AG04449 (cell line): ENCODE measurements around the gene GBA3.

ENCODE experiments used
- CTCF ChIA-PET: fragments of 350-600 bp; formaldehyde crosslinking; extraction: SDS; loops from one replicate; lab custom pipeline; 2021; ENCODE audit warnings: antibody characterized with exemption; lab: Yijun Ruan, JAX
- POLR2A ChIA-PET: fragments of 400-600, 350-600 bp; formaldehyde crosslinking; extraction: SDS; loops from one replicate; lab custom pipeline; 2020; ENCODE audit warnings: antibody characterized with exemption, inconsistent platforms; lab: Yijun Ruan, JAX
- DNase-seq: peaks from one replicate; pipeline ENCODE4 v3.0.0-alpha.2; 2010; ENCODE audit warnings: low read depth, low spot score
- H3K4me3 ChIP-seq: 2 replicates; pipeline ENCODE4 v1.5.1; 2011; ENCODE audit warnings: low read depth, mild to moderate bottlenecking, control low read depth, low read length
- TF ChIP-seq, protein P1 (sequence below): IDR thresholded peaks from one replicate; pipeline ENCODE4 v1.5.1; 2011; ENCODE audit warnings: mild to moderate bottlenecking, moderate library complexity, low read length, control low read depth, inconsistent platforms; ENCODE audit not compliant: insufficient read depth; ENCODE audit errors: missing control alignments

GBA3 gene

DNA sequence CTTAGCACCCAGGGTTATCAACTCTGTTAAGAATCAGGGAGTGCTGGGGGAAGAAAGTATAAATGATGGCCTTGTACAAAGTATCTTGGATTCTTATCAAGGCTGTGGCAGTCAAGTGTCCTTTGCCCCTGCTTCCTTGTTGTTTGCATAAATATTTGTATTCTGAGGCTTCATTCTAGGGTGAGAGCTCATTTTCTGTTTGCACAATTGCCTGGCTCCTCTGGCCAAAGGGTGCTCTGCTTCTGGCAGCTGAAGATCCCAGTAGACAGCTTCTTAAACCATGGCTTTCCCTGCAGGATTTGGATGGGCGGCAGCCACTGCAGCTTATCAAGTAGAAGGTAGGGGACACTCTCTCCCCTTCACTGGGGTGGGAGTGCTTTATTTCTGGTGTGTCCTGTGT lies at the start of gene GBA3:
GBA3 (plus strand) TSS at position 202 of the 400 bp plus-strand sequence.
- TF ChIP-seq, protein P1, sequence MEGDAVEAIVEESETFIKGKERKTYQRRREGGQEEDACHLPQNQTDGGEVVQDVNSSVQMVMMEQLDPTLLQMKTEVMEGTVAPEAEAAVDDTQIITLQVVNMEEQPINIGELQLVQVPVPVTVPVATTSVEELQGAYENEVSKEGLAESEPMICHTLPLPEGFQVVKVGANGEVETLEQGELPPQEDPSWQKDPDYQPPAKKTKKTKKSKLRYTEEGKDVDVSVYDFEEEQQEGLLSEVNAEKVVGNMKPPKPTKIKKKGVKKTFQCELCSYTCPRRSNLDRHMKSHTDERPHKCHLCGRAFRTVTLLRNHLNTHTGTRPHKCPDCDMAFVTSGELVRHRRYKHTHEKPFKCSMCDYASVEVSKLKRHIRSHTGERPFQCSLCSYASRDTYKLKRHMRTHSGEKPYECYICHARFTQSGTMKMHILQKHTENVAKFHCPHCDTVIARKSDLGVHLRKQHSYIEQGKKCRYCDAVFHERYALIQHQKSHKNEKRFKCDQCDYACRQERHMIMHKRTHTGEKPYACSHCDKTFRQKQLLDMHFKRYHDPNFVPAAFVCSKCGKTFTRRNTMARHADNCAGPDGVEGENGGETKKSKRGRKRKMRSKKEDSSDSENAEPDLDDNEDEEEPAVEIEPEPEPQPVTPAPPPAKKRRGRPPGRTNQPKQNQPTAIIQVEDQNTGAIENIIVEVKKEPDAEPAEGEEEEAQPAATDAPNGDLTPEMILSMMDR: no peak
- POLR2A ChIA-PET: no interaction called here
- no peak for DNase-seq
- CTCF ChIA-PET: interaction anchor here (0.7 to 8.9 kb wide), 7 partner anchors 9 to 904 kb away, joined by 3 to 58 read pairs (median 3); no protein-coding TSS in a partner anchor
- no peak within 1 kb of the TSS for H3K4me3 ChIP-seq

DNA sequence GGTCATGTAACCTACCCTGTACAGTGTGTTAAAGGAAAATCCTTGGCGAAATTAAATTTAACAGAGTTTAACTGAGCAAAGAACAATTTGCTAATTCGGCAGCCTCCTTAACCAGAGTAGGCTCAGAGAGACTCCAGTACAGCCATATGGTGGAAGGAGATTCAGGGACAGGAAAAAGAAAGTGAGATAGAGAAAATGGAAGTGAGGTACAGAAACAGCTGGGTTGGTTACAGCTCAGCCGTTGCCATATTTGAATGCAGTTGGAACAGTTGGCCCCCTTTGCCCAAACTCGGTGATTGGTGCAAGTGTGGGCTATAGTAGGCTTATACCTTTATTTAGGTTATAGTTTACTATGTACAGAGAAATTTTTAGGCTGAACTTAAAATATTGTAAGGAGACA lies 48.8 kb upstream of the GBA3 start:
- POLR2A ChIA-PET: no interaction called here
- TF ChIP-seq, protein P1: no peak
- CTCF ChIA-PET: no interaction called here
- DNase-seq: no peak
- H3K4me3 ChIP-seq: no peak overlapping the region

DNA sequence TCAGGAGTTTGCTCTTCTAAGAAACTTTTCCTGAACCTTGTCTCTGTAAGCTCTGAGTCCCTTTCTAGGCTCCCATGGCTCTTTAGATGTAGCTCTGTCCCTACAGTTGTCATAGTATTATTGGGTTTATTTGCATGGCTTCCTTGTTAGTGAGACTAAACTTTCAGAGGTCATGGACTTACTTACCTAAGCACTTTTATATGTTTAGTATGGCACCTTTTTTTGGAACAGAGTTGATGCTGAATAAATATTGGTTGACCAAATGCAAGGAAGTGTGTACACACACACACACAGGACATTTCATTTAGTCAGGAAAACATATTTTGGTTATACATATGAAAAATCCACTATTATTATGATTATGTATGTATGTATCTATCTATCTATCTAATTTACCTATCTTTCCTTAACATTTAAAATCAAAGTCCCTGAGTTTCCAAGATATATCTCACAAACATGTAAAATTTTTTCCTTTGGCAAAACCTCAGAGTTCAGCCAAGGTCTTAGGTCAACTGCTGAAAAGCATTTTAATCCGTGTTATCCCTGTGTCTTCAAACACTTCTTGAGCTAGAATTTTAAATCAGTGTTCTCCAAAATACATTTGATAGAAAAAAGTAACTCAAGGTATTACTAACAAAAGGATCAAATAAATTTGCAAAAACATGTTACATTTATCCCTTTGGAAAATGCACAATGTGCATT lies 47.1 kb upstream of the GBA3 start:
- DNase-seq: no peak
- TF ChIP-seq, protein P1: no peak
- H3K4me3 ChIP-seq: no peak overlapping the region
- POLR2A ChIA-PET: no interaction called here
- CTCF ChIA-PET: no interaction called here

DNA sequence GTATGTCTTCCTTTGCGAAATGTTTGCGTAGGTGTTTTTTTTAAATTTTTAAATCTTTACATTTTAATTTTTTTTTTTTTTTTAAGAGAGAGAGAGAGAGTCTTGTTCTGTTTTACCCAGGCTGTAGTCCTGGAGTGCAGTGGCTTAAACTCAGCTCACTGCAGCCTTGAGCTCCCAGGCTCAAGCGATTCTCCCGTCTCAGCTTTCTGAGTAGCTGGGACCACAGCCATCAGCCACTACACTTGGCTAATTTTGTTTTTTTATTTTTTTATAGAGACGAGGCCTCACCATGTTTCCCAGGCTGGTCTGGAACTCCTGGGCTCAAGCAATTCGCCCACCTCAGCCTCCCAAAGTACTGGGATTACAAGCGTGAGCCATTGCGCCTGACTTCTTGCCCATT lies 43.7 kb upstream of the GBA3 start:
- ChIA-PET CTCF (no interaction called here), POLR2A (no interaction called here)
- no peak overlapping the region for H3K4me3 ChIP-seq
- DNase-seq: no peak
- TF ChIP-seq, protein P1: no peak

DNA sequence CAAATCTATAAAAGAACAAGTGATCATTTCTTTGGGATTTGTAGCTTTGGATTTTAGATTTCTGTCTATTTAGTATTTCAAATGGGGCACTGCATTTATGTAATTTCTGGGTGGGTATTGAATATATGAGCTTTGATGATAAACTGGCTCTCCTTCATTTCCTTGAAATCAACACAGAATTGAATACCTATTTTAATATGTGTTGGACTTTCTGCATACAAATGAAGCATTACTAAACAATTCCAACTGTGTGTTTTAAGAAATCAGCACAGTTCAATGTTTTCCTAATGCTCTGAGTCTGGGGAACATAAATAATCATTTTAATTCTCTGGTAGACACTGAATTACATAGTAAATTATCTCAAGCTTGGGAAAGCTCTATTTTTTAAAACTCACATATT lies 42.0 kb upstream of the GBA3 start:
- TF ChIP-seq, protein P1: no peak
- POLR2A ChIA-PET: no interaction called here
- no peak overlapping the region for H3K4me3 ChIP-seq
- DNase-seq: no peak
- CTCF ChIA-PET: no interaction called here

DNA sequence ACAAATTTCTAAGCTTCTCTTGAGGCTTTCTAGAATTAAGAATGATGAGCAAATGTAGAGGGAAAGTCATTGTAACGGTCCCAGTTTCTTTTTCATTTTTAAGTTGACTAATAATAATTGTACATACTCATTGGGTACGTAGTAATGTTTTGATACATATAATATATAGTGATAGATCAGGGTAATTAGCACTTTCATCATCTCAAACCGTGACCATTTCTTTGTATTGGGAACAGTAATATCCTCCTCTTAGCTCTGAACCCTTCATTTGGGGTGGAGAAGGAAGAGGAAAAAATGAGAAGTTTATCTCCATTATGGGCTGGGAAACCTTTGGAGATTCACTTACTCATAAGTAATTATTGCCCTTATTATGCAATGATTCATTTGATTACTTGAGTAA lies 39.0 kb upstream of the GBA3 start:
- CTCF ChIA-PET: no interaction called here
- POLR2A ChIA-PET: no interaction called here
- TF ChIP-seq, protein P1: no peak
- no peak for DNase-seq
- H3K4me3 ChIP-seq: no peak overlapping the region
